Natural killer cell (primary cell): Measurements from ENCODE around the gene CCDC194. TPM values are rescaled to one million over a fixed set of nuclear protein-coding genes. Genes with fewer than 3 reads are reported as not detected.

Experiments used
- ATAC-seq, 3 donors: fragments of 150-1000 bp in 2 of 3; fragments of 200-7000 bp in 1 of 3; cut with Tn5 transposase; 1 replicate in 1 of 3; 2 replicates in 2 of 3; pipeline ENCODE4 v1.10.0; 2021; ENCODE audit warnings: mild to moderate bottlenecking in 2 of 3, moderate library complexity in 2 of 3
- DNase-seq, 2 donors: peaks; one replicate each; pipeline versions ENCODE4 v3.0.0 to v3.0.0-alpha.2; 2013 to 2021; ENCODE audit warnings: mixed read lengths in 1 of 2
- H3K27ac ChIP-seq: one replicate; pipeline ENCODE4 v1.5.1; 2013; ENCODE audit warnings: mild to moderate bottlenecking, low read length
- H3K27me3 ChIP-seq: one replicate; pipeline ENCODE4 v1.6.1; 2013; ENCODE audit warnings: low read length; ENCODE audit not compliant: control insufficient read depth, insufficient read depth
- H3K36me3 ChIP-seq: one replicate; pipeline ENCODE4 v1.6.1; 2013; ENCODE audit warnings: low read length; ENCODE audit not compliant: control insufficient read depth, insufficient read depth
- H3K4me1 ChIP-seq: one replicate; pipeline ENCODE4 v1.6.1; 2013; ENCODE audit warnings: low read length; ENCODE audit not compliant: control insufficient read depth, insufficient read depth
- H3K4me3 ChIP-seq: one replicate; pipeline ENCODE4 v1.5.1; 2013; ENCODE audit warnings: low read length
- H3K9me3 ChIP-seq: one replicate; pipeline ENCODE4 v1.6.1; 2013; ENCODE audit warnings: low read length; ENCODE audit not compliant: control insufficient read depth, insufficient read depth
- H3K27ac Mint-ChIP-seq, 2 donors: one replicate each; pipeline ENCODE4 v1.8.0; 2022; ENCODE audit warnings: mild to moderate bottlenecking in 2 of 2, mixed read lengths in 2 of 2, moderate library complexity in 1 of 2
- H3K27me3 Mint-ChIP-seq, 2 donors: one replicate each; pipeline ENCODE4 v1.8.0; 2022; ENCODE audit warnings: low read depth in 2 of 2, mixed read lengths in 2 of 2
- H3K36me3 Mint-ChIP-seq: one replicate; pipeline ENCODE4 v1.8.0; 2022; ENCODE audit warnings: mixed read lengths
- H3K4me1 Mint-ChIP-seq, 2 donors: one replicate each; pipeline ENCODE4 v1.8.0; 2022; ENCODE audit warnings: mixed read lengths in 2 of 2
- H3K4me3 Mint-ChIP-seq: one replicate; pipeline ENCODE4 v1.8.0; 2022; ENCODE audit warnings: mild to moderate bottlenecking, moderate library complexity, mixed read lengths
- H3K9me3 Mint-ChIP-seq, 2 donors: one replicate each; pipeline ENCODE4 v1.8.0; 2022; ENCODE audit warnings: mixed read lengths in 2 of 2
- WGBS: methylation state at CpG from one replicate; pipeline ENCODE4 v1.1.7; 2013; ENCODE audit warnings: missing lambda C conversion rate; ENCODE audit not compliant: insufficient coverage; 5-methylcytosine and 5-hydroxymethylcytosine counted together
- intact Hi-C: fragments of 100-400 bp; cut with micrococcal nuclease; formaldehyde crosslinking; loops from one replicate; pipeline ENCODE4 v1.14.2; 2022
- total RNA-seq, 4 donors: library from RNA; stranded (reverse); fragments of 120-200 nt in 1 of 4; gene quantifications; one replicate each; pipeline versions ENCODE4 v1.2.3 to v1.2.4, GENCODE V29; 2013 to 2022
- TF ChIP-seq, protein P1 (sequence below): fragments of 200-600 bp; IDR thresholded peaks from one replicate; pipeline ENCODE4 v1.8.0; 2022; ENCODE audit warnings: antibody characterized with exemption

Gene CCDC194
- total RNA-seq, 3 donors from 2014 or later (not counting 1 experiment from before 2014, with no cell fraction given) = 2.7 TPM; not detected in 1

DNA sequence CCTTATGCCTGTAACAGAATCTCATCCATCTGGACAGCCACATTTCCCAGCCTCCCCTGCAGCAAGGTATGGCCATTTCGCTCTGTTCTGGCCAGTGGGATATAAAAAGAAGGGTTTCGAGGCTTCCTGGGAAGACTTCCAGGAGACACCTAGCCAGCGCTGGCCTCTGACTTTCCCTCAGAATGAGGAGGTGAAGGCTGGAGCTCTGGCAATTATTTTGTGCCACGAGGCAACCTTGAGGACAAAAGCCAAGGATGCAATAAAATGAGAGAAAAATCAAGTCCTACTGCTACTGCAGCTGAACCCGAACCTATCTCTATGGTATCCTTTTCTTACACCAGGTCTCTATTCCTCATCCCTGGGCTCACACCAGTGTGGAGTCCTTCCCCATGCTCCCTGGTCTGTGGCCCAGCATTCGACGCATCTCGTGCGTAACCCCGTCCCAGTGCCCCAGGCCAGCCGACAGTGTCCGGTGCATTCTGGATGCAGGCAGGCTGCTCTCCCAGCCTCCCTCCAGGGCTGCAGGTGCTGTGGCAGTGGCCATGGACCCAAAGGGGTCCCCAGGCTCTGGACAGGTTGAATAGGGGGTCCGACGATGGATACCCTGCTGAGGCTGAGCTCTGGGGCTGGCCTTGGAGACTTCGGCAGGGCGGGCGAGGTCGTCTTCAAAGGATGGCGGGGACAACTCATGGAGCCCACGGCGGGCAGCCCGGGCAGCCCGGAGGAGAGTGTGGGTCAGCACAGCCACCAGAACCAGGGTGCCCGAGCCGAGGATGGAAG is 42.3 kb upstream of the CCDC194 start:
- no peak overlapping the region for H3K27ac ChIP-seq
- DNase-seq (no peak), ATAC-seq (no peak)
- H3K27ac Mint-ChIP-seq = no peak overlapping the region
- H3K27me3 Mint-ChIP-seq = no peaks in the 10 kb centered on the region
- no peaks in the 10 kb centered on the region for H3K9me3 Mint-ChIP-seq
- WGBS = 97% methylated on average over 25 of the region's 25 CpGs
- no peak overlapping the region for H3K4me3 Mint-ChIP-seq
- no peaks in the 10 kb centered on the region for H3K36me3 ChIP-seq
- no peaks in the 10 kb centered on the region for H3K4me1 Mint-ChIP-seq
- H3K4me1 ChIP-seq = no peaks in the 10 kb centered on the region
- no peaks in the 10 kb centered on the region for H3K27me3 ChIP-seq
- no peaks in the 10 kb centered on the region for H3K36me3 Mint-ChIP-seq
- intact Hi-C loops = no loop called here
- H3K9me3 ChIP-seq = peaks cover under 1% of the 10 kb centered on the region
- no peak overlapping the region for H3K4me3 ChIP-seq
- TF ChIP-seq, protein P1, sequence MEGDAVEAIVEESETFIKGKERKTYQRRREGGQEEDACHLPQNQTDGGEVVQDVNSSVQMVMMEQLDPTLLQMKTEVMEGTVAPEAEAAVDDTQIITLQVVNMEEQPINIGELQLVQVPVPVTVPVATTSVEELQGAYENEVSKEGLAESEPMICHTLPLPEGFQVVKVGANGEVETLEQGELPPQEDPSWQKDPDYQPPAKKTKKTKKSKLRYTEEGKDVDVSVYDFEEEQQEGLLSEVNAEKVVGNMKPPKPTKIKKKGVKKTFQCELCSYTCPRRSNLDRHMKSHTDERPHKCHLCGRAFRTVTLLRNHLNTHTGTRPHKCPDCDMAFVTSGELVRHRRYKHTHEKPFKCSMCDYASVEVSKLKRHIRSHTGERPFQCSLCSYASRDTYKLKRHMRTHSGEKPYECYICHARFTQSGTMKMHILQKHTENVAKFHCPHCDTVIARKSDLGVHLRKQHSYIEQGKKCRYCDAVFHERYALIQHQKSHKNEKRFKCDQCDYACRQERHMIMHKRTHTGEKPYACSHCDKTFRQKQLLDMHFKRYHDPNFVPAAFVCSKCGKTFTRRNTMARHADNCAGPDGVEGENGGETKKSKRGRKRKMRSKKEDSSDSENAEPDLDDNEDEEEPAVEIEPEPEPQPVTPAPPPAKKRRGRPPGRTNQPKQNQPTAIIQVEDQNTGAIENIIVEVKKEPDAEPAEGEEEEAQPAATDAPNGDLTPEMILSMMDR = no peak

DNA sequence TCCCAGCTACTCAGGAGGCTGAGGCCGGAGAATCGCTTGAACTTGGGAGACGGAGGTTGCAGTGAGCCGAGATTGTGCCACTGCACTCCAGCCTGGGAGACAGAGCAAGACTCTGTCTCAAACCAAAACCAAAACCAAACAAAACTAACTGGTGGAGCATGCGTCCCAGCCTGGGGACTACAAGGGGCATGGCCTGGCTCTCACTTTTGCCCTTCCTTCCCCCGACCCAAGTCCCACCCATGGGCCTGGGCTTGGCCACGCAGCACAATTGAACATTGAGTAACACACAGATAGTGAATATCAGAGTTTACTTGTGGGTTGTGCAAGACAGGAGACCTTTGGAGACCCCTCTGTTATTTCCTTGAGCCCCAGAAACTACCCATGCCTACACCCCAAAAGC is 41.2 kb upstream of the CCDC194 start:
- H3K9me3 ChIP-seq = no peaks in the 10 kb centered on the region
- H3K4me1 ChIP-seq = no peaks in the 10 kb centered on the region
- no peaks in the 10 kb centered on the region for H3K9me3 Mint-ChIP-seq
- no peak for DNase-seq
- no peak overlapping the region for H3K27ac ChIP-seq
- no peaks in the 10 kb centered on the region for H3K36me3 Mint-ChIP-seq
- WGBS = 83% methylated on average over 7 of the region's 7 CpGs
- no peaks in the 10 kb centered on the region for H3K4me1 Mint-ChIP-seq
- no peak for ATAC-seq
- no peak overlapping the region for H3K27ac Mint-ChIP-seq
- no peaks in the 10 kb centered on the region for H3K27me3 ChIP-seq
- H3K4me3 ChIP-seq = no peak overlapping the region
- TF ChIP-seq, protein P1 = no peak
- H3K4me3 Mint-ChIP-seq = no peak overlapping the region
- H3K27me3 Mint-ChIP-seq = no peaks in the 10 kb centered on the region
- intact Hi-C loops = no loop called here
- no peaks in the 10 kb centered on the region for H3K36me3 ChIP-seq

DNA sequence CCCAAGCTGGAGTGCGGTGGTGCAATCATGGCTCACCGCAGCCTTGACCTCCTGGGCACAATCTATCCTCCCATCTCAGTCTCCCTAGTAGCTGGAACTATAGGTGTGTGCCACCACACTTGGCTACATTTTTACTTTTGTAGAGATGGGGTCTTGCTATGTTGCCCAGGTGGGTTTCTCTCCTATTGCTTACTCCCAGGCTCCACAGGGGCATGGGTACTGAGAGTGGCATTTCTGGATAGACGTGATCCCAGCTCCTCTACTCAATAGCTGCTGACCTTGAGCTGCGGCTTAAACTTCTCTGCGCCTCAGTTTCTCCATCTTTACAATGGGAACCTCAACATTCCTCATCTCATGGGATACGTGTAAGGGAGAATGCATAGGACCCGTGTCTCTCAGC is 37.4 kb upstream of the CCDC194 start:
- Histone ChIP-seq H3K4me3 (no peak overlapping the region), H3K4me1 (no peaks in the 10 kb centered on the region), H3K27me3 (no peaks in the 10 kb centered on the region), H3K27ac (no peak overlapping the region), H3K36me3 (no peaks in the 10 kb centered on the region), H3K9me3 (no peaks in the 10 kb centered on the region)
- 87% methylated on average over 7 of the region's 7 CpGs for WGBS
- no peak for ATAC-seq
- no peaks in the 10 kb centered on the region for H3K27me3 Mint-ChIP-seq
- H3K4me1 Mint-ChIP-seq = no peaks in the 10 kb centered on the region
- TF ChIP-seq, protein P1 = no peak
- intact Hi-C loops = no loop called here
- no peak overlapping the region for H3K27ac Mint-ChIP-seq
- no peaks in the 10 kb centered on the region for H3K36me3 Mint-ChIP-seq
- no peak overlapping the region for H3K4me3 Mint-ChIP-seq
- no peaks in the 10 kb centered on the region for H3K9me3 Mint-ChIP-seq
- DNase-seq = no peak

DNA sequence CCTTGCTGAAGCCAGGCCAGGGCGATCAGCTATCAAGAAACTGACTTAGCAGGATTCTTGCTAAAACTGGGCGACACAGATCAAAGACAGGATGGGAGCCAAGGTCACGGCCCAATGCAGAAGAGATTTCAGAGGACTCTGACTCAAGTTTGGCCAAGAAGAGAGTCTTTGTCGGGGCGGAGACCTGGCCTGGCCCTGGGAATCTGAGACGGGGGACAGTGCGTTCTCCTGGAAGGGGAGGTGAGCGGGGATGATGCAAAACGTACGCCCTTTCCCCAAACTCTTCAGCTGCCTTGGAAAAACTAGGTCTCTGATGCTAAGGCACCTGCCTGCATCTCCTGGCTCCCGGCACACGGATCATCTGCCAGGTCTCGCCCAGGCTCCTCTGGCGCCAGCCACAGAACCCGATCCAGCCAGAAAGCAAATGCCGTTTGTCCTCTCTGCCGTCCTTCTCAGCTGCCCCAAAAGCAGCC is 35.7 kb upstream of the CCDC194 start:
- H3K4me3 ChIP-seq = no peak overlapping the region
- no peak for ATAC-seq
- H3K27ac ChIP-seq = no peak overlapping the region
- Mint-ChIP-seq H3K36me3 (no peaks in the 10 kb centered on the region), H3K4me3 (no peak overlapping the region), H3K27ac (no peak overlapping the region), H3K27me3 (no peaks in the 10 kb centered on the region), H3K4me1 (peaks cover 0 to 6% of the 10 kb centered on the region in 2 donors), H3K9me3 (no peaks in the 10 kb centered on the region)
- WGBS = 94% methylated on average over 17 of the region's 17 CpGs
- intact Hi-C loops = no loop called here
- no peak for DNase-seq
- H3K27me3 ChIP-seq = no peaks in the 10 kb centered on the region
- H3K9me3 ChIP-seq = no peaks in the 10 kb centered on the region
- peaks cover 3% of the 10 kb centered on the region for H3K4me1 ChIP-seq
- no peaks in the 10 kb centered on the region for H3K36me3 ChIP-seq
- TF ChIP-seq, protein P1 = no peak
